Tongue (tissue), 2 donors: ENCODE data around the gene FBXO31. TPM values are rescaled to one million over a fixed set of nuclear protein-coding genes. Genes with fewer than 3 reads are reported as not detected.
"Not testable (repeated sequence)": the region's sequence is repeated elsewhere in the genome, so short reads cannot be mapped to it uniquely, and the experiment has no call there.

Source experiments
- DNase-seq: peaks from one replicate; pipeline ENCODE4 v3.0.0-alpha.2; 2015
- total RNA-seq: library from RNA; depleted of rRNA; stranded (reverse); fragments of >200 nt; gene quantifications from one replicate; pipeline ENCODE4 v1.2.3, GENCODE V29; 2014

The FBXO31 gene
- total RNA-seq, 1 donor from 2014 or later: 58.2 TPM

DNA sequence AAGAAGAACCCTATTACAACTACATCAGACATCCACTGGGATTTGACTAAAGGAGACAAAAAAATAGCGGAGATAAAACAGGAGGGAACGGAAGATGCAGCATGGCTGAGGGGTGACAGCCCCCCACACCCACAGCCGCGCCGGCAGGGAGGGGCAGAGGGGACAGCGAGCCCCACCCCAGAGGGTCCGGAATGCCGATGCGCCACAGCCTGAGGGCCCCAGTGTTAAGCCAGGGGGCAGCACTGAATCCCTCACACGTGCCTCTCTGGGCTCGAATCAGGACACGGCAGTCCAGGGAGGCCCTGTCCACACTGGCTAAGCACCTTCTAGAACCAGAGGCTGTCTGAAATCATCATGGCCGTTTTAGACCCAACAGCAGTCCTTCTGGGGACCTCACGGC lies 27.4 kb upstream of the FBXO31 start:
- DNase-seq: no peak

DNA sequence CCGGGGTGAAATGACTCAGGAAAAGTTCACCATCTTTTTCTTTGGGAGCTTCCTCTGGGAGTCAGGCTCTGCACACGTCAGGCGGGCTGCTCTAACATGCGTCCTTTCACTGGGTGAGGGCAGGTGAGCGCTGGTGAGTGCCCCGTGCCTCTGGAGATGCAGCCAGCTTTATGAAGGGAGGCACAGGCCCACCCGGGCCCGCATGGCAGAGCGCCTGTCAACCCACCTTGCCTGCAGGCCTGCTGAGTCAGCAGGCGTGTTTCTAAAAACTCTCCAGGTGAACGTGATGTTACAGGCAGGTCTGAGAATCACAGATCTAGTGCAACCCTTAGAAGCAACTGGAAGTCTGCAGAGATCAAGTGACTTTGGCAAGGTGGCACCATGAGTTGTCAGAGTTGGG lies 27.0 kb upstream of the FBXO31 start:
- DNase-seq: no peak

DNA sequence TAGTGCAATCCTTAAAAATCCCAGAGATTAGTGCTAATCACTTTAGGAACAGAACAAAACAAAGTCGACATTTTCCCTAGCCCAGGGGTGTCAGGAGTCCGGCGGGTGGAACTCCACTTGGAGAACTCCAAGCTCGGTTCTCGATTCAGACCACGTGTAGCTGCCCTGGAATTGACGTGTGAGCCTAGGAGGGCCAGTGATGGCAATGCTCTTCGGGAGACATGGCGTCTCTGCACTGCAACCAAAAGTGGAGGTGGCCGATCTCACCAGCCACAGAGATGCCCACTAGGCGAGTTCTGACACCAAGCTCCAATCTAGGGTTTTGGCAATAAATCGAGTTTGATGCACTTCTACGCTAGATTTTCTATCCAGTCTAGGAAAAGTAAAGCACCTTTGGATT lies 26.2 kb upstream of the FBXO31 start:
- DNase-seq: no peak

DNA sequence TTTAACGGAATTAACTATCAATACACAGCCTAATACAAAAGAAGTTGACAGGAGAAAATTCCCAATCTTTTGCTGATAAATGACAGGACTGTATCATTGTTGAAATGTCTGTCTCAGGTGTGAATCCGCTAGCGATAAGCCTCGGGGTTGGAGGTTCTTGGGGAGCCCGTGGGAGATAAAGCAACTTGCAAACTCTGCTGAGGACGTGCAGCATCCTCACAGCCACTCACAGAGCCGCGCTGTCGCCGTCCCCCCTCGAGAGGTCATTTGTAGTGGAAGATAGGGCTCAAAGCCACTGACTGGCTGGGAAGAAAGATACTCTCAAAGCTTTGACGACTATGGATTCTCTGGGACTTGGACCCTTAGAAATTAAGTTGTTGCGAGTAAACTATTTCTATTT lies 25.6 kb upstream of the FBXO31 start:
- DNase-seq: no peak

DNA sequence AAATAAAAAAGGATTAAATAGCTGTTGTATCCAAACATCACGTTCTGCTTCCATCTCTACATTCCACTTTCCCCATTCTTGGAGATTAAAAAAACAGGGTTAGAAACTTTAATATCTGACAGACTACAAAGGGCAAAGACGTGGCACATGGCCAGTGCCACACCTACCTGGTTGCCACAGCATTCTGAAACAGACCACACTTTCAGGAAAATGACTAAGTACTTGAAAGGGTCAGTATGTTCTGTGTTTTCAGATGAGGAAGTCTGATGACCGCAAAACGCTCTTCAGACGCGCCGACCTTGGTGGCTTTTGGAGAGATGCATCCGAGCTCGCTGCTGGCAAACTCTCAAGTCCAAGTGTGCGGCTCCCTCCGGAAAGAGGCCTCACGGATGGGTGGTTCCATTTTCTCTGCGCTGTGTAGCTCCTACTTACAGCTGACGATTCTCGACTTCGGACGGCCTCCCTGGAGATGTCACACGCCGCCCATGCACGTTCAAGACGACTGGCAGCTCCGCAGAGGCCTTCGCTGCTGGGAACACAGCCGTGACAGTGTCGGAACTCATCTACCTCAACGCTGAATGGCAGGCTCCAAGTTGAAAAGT lies 24.0 kb upstream of the FBXO31 start:
- no peak for DNase-seq

DNA sequence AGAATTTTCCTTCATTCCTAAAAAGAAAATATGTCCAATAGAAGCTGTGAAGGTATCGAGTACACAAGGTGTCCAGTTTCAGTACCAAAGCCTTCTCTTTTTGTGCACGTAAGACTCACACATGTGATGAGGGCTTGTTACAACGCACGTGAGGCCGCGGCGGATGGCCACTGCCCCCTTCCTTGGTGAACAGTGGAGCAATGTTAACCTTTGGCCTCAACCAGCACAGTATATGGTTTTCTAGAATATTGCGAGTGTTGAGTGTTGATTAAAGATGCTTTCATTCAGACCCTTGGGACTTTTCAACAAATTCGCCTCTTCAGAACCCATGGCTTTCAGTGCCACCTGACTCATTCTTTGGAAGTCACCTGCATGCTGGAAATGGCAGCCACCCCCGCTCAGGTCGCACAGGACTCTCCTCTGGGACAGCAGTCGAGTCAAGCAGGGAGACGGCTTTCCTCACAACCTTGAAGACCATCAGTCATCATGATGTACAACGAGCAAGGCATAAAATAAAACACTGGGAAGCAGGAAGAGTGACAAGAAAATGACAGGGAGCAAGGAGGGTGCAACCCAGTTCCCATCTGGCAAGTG lies 23.0 kb upstream of the FBXO31 start:
- no peak for DNase-seq

DNA sequence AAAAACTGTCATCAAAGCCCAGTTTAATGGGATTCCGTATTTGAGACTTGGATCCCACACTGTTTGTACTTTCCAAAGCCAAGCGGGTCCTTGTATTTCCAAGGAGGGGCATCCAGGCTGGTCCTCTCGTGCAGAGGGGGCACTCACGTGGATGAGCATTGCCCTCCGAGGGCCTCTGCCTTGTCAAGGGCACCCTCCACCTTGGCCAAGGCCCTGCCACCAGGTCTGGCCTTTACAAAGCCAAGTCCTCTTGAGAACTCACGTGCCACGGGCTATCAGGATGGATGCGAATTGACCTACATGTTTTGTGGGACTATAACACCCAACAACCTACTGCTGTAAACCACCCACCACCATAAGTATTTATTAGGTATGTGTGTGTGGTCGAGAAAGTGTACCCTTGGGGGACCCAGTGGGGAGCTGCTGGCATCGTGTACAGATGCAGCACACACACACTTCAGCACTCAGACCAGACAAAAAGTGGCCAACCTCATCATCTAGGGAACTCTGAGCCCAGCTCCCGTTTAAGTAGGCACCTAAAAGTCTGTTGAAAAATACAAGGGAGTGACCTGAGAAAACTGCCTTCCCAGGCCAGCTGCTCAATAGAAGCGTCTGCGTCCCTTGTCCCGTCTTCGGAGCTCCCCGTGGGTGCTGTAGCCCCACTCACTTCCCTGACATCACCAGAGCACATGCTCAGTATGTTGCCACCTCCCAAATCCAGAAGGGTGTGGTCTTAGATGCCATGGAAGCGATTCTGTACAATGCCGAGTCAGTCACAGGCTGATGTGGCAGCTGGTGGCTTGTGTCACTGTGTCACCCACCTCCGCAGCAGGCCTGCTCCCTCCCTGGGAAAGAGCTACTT lies 21.4 kb upstream of the FBXO31 start:
- no peak for DNase-seq

DNA sequence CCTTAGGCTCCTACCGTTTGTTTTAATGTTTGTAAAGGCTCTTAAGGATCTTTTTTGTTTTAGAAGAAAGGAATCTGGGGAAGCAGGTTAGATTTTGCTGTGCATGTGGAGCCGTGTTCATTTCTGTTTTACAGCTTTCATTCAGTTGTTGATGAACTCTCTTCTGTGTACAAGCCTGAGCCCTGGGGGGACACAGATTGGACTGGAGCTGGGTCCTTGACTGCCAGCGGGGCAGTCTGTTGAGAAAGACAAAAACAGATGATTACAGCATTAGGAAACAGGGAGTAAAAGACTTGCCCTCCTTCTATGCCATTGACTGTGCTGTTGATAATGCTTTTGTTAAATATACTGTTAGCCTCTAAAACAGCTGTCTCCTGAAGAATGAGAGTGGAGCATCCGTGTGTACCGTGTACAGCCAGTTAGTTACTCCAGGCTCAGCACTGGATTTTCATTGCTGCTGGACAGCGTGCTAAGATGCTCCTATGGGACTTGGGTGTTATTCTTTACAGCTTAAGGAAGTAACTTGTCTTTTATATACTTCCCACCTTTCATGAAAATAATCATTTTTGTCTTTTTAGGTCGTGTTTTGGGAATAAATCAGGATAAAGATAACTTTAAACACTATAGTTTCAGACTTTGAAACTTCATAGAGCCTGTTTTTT lies 11.7 kb upstream of the FBXO31 start:
- DNase-seq: no peak

DNA sequence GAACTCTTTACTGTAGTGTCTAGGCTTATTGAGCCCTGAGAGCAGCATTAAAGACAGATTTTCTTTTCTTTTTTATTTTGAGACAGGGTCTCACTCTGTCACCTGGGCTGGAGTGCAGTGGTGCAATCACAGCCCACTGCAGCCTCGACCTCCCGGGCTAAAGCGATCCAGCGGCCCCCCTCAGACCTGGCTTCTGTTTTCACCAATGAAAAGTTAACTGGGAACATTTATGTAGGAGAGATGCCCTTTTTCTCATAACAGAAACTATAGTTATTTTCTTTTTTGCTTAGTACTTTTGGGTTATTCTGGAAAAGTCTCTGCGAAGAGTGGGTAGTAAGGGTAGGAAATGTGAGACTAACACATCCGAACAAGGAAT lies 10.1 kb upstream of the FBXO31 start:
- no peak for DNase-seq

DNA sequence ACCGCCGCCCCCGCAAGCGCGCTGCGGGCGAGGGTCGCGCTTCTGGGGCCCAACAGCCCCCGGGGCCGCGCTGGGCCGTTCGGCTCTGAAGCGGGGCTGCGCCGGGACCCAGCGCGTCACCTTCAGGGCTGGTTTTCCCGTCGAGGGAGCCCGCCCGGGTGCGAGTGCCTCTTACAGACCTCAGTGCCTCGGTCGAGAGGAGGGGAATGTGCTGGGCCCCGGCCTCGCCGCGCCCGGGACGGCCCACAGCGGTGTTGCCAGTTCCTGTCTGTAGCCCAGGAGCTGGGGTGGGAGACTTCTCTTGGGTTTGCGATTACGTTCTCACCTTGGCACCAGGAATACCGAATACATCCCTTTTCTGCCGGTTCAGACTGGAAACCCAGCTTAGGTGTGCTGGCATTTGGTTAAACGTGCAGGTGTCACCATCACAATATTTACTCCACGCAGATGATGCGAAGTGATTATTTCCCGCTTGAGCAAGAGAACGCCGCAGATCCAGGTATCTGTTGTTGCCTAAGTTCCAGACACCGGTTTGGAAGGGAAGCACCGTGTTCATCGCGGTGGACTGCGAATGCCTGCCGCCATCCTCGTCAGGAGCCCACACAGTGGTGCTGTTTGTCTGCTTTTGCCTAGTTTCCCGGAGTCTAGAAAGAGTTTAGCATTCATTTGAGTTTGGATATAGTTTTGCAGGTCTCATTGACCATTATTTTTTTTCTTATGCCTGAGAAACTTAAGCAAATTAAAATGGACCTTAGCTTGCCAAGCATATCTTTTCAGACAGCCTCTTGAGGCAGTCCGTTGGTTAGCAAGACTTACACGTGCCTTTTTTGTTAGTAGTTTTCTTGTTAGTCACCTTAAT lies 9.5 kb upstream of the FBXO31 start:
- DNase-seq: peak; percentile 65

DNA sequence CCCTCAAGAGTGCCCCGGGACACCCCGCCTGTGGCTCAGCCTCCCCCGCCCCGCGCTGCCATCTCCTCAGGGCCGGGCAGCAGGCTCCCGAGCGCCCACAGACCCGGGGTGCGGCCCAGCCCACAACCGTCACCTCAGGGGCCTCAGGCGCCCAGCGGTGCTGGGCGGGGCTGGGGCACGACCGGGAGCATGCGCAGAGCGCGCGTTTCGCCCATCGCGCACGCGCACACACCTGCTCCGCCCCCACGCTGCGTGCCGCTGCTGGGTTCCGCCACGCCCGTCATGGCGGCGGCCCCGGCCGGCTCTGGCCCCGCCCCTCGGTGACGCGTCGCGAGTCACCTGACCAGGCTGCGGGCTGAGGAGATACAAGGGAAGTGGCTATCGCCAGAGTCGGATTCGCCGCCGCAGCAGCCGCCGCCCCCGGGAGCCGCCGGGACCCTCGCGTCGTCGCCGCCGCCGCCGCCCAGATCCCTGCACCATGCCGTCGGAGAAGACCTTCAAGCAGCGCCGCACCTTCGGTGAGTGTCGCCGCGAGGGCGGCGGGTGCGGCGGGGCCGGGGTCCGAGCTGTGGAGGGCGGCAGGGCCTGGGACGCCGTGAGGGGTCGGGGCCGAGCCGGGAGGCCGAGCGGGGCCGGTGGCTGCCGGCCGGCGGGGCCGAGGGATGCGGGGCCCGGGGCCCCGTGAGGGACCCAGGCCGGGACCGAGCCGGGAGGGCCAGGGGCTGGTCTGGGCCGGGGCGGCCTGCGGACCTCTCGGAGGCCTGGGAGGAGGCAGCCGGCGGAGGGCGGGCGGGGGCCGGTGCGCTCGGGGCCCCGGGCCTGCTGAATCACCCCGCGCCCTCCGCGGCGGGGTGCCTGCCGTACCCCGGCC lies 8.6 kb upstream of the FBXO31 start, which contains the start of gene MAP1LC3B:
TSS of gene MAP1LC3B (plus strand) at position 387 of the 871 bp plus-strand sequence. CDS start at position 479, 92 bp downstream.
- peak; percentile 98 for DNase-seq

DNA sequence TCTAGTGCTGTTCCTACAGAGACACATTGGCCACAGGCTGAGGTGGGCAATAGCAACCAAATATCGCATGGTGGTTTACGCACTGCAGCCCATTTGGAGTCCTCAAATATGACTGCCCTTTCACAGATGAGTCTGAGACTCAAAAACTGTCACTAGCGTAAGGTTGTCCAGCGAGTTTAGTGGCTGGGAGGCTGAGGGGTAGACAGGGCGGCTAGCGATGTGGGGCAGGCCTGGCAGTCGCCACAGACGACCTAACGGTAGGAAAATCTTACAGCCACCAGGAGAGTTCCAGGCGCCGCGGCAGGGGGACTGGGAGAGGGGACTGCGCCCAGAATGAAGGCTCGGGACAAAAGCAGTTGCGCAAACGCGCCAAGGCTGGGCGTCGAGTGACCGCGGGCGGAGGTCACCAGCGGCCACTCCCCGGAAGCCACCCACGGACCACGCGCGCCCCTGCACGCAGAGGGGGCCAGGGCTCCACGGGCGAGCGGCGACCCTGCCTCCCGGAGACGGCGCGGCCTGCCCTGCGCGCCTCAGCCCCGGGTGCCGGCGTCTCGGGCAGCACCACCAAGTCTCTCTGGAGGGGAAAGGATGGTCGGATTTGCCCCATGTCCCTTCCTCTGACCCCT lies 7.9 kb upstream of the FBXO31 start:
- no peak for DNase-seq

DNA sequence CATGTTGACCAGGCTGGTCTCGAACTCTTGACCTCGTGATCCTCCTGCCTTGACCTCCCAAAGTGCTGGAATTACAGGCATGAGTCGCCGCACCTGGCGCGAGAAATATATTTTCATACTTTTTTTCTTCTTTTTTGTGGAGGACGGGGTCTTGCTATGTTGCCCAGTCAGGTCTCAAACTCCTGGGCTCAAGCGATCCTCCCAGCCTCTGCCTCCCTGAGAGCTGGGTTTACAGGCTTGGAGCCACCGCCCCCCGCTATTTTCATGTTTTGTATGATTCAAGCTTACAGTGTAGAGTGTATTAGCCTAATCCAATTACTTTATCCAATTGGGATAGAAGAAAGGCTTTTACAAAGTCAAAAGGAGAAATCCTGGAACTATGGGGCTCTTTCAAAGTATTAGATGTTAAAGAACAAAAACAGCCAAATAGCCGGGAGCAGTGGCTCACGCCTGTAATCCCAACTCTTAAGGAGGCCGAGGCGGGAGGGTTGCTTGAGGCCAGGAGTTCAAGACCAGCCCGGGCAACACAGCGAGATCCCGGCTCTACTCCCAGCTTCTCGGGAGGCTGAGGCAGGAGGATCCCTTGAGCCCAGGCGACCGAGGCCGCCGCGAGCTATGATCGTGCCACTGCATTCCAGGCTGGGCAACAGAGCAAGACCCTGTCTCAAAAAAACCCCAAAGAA lies 7.2 kb upstream of the FBXO31 start:
- no peak for DNase-seq

DNA sequence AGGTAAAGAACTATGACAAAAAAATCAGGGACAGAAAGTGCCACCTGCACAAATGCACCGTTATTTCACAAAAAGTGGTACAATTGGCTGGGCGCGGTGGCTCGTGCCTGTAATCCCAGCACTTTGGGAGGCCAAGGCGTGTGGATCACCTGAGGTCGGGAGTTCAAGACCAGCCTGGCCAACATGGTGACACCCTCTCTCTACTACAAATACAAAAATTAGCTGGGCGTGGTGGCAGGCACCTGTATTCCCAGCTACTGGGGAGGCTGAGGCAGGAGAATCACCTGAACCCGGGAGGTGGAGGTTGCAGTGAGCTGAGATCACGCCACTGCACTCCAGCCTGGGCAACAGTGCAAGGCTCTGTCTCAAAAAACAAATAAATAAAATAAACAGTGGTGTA lies 6.3 kb upstream of the FBXO31 start:
- DNase-seq: not testable (repeated sequence)

DNA sequence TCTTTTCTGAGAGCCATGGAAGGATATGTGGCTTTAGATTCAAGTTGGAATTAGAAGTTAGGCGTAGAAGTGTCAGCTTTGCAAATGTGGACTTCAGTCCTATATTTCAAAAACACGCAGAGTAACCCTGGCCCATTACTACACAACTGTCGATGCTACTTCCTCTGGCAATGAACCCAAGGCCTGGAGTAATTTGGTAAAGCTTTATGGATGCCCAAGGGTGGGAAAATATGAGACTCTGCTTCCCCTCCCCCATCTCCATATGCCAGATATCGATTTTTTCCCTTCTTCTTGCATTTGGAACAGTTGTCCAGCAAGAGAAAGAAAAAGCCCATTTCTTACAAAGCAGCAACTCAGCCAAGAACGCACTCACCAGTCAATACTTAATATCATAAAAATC lies 5.7 kb upstream of the FBXO31 start:
- DNase-seq: no peak

DNA sequence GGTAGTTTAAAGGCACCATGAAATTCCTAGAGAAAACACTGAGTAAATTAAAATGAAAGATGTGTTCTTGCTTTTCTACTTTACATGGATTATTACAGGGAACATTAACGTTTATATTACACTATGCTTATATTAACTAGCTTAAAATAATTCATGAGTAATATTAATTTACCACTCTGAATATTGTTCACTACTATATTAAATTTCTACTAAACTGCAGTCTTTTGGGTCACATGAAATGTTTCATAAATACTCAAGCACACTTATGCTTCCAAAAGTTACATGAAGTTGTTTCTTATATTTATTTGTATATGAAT lies 5.2 kb upstream of the FBXO31 start:
- no peak for DNase-seq

DNA sequence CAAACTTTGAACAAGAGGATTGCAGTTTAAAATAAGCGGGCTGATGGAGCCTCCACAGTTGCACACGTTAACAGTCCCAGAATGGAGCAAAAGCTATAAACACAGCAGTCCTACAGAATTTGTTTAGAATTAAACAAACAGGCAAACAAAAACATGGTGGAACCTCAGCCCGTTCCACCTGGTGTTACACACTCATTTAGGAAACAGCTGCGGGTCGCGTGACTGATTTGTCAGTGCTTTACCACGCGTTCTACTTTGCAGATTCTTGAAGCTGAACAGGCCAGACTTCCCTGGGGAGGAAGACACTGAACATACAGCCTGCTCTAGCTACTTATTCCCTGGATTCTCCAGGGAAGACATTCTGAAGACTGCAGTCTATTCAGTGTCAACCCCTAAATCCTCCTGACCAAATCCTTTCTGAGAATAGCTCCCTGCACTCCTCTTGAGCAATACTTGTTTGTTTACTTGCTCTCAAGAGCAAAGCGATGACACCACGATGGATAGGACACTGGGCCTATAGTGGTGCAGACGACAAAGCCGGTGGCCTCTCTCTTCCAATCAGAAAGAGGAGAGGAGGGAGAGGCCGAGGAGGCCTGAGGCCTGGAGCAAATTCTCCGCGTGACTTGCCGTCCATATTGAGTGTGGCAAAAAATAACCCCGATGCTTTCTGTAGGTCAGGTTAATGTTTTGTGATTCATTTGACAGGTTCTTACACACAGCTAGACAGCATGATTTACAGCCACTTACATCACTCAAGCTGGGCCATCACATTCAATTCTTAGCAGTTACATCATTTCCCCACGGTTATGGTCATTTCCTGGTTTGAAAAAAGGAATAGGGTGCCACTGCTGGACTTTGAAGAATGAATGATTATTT lies 4.6 kb upstream of the FBXO31 start:
- DNase-seq: peak; percentile 98

DNA sequence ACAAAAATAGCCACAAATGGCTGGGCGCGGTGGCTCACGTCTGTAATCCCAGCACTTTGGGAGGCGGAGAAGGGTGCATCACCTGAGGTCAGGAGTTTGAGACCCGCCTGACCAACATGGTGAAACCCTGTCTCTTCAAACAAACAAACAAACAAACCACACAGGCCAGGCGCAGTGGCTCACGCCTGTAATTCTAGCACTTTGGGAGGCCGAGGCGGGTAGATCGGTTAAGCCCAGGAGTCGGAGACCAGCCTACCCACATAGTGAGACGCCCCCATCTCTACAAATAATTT lies 1.2 kb upstream of the FBXO31 start:
- DNase-seq: not testable (repeated sequence)

DNA sequence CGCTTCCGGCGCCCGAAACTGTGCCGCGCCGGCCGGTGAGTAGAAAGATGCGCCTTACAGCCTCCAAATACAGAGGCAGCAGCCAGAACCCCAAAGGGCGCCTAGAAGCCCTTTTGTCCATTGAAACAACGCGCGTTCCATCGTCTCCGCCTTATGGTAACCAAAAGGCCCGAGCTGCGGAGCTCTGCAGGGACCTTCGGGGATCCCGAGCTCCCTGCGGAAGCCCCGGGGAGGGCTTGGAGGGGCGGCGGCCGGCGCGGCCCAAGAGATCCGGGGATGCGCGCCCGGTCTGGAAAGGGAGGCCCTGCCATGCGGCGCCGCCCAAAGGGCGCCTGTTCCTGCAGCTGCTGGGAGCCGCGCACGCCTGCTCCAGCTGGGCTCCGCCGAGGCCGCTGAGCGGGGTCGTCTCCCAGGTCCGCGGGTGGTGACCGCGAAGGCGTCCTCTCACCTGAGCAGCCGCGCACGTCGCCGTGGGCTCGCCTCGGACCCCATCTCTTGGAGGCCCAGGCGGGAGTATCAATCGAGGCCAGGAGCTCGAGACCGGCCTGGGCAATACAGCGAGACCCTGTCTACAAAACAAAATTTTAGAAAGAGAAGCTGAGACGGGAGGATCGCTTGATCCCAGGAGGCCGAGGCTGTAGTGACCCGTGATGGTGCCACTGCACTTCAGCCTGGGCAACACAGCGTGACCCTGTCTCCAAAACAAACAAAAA lies 742 bp upstream of the FBXO31 start:
- no peak for DNase-seq
